HG03039 (cell line): ENCODE data around the gene TAF10.
A peak's percentile ranks its signal among the peaks of the same experiment; 100 is the strongest.

Source experiments
- ATAC-seq: cut with Tn5 transposase; IDR thresholded peaks from one replicate; pipeline ENCODE4 v1.9.1; 2021; ENCODE audit warnings: mild to moderate bottlenecking, moderate library complexity; ENCODE audit not compliant: unreplicated experiment

The TAF10 gene

DNA sequence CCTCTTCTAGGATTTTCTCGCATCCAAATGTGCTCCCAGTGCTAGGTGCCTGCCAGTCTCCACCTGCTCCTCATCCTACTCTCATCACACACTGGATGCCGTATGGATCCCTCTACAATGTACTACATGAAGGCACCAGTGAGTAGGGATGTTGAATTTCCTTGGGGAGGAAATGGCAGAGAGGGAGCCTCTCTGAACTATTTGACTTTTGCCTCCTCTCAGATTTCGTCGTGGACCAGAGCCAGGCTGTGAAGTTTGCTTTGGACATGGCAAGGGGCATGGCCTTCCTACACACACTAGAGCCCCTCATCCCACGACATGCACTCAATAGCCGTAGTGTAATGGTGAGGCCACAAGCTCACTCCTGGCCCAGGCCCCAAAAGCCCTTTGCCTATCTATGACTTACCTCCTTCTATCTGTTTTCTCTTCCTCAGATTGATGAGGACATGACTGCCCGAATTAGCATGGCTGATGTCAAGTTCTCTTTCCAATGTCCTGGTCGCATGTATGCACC, 2.5 kb downstream of the TAF10 start:
- no peak for ATAC-seq

DNA sequence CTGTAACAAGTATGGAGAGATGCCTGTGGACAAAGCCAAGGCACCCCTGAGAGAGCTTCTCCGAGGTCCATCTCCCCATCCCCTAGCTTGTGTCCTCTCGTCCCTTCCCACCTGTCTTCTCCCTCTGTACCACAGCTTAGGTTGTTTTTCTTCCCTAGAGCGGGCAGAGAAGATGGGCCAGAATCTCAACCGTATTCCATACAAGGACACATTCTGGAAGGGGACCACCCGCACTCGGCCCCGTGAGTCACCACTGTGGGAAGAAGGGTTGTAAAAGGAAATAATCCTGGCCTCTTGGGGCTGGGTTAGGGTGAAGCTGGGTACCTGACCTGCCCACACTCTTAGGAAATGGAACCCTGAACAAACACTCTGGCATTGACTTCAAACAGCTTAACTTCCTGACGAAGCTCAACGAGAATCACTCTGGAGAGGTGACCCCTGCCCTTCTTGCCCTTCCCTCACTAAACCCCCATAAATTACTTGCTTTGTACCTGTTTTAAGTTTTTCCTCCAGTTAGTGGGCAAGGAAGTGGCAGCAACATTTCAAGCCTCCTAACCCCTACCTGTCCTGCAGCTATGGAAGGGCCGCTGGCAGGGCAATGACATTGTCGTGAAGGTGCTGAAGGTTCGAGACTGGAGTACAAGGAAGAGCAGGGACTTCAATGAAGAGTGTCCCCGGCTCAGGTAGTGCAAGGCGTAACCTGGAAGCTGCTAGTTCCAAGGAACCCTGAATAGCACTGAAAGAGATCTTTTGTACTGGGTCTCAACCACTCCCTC, 3.1 kb downstream of the TAF10 start:
- no peak for ATAC-seq

DNA sequence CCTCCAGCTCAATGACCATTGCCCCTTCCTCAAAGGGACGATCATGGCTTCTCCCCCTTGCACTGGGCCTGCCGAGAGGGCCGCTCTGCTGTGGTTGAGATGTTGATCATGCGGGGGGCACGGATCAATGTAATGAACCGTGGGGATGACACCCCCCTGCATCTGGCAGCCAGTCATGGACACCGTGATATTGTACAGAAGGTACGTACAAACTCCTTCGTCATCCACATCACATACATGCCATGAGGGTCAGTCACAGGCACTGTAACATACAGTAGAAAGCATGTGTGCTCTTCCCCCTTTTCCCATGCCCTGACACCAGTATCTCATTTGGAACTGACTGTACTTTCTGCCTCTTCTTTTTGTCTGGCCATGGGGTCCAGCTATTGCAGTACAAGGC, 4.0 kb downstream of the TAF10 start:
- no peak for ATAC-seq

DNA sequence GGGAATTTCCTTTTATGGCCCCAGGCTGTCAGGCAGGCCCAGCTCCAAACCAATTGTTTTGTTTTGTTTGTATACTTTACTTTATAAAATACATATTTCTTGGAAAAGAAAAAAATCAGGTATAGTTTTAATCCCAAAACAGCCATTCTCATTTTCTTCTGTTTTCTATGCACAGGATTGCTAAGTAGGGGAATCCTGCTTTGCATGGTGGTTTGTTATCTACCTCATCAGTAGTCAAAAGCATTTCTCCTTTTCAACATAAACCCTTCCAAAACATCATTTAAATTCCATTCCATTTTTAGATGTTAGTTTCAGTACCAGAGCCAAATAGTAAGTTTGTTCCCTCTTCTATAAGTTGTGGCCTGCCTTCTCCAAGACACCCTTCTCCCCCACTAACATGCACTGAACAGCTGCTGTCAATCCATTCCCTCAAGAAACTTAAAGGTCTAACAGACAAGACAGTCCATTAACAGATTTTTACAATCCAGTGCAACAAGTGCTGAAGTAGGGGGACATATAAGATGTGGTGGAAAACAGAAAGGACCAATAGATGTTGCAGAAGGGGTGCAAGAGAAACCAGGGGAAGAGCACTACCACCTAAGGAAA, 4.7 kb downstream of the TAF10 start:
- no peak for ATAC-seq

DNA sequence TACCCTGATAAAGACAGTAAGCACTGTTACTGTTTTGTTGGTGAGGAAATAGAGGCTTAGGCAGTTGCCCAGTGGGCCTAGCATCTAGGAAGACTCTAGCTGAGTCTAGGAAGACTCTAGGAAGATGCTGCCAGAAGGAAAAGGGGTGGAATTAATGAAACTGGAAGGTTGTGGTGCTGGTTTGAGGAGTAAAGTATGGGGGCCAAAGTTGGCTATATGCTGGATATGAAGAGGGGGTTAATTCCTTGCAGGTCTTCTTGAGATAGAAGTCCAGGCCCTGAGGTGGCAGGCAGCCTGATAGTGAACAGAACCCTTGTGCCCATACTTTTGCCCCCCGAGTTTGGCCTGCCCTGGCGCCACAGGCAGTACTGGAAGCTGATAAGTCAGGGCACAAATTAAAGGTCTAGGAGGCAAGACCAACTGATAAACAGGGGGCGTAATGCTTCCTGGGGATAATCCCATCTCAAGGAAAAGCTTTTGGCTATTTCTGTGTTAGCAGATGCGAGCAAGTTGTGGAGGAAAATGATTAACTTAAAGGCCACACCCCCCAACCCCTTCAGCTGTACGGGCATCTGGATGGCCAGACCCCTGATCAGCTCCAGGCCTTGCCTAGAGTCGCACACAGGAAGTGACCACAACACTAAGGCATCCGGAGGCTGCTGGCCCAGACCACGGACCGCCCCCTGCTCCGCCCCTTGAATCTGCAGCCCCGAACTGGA, 5.4 kb downstream of the TAF10 start:
- peak; percentile 35 for ATAC-seq

DNA sequence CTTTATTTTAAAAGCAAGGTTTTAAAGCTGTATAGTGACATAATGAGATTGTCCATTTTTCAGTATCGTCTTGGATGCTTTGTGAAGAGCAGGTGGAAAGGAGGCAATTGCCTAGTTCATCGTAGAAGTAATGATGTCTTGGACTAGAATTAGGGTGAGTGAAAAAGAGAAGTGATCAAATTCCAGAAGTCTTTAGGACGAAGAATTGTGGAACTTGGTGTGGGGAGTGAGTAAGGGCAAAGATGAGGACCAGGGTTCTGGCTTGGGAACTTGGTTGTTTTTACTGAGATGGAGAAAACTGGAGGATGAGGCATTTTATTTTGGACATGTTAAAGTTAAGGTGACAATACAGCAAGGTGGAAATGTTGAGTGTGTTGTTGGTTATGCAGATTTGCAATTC, 7.2 kb downstream of the TAF10 start:
- no peak for ATAC-seq

GRCh38 chr11:6604081-6604626, 7.9 kb downstream of the TAF10 start:
- peak; percentile 26 for ATAC-seq

DNA sequence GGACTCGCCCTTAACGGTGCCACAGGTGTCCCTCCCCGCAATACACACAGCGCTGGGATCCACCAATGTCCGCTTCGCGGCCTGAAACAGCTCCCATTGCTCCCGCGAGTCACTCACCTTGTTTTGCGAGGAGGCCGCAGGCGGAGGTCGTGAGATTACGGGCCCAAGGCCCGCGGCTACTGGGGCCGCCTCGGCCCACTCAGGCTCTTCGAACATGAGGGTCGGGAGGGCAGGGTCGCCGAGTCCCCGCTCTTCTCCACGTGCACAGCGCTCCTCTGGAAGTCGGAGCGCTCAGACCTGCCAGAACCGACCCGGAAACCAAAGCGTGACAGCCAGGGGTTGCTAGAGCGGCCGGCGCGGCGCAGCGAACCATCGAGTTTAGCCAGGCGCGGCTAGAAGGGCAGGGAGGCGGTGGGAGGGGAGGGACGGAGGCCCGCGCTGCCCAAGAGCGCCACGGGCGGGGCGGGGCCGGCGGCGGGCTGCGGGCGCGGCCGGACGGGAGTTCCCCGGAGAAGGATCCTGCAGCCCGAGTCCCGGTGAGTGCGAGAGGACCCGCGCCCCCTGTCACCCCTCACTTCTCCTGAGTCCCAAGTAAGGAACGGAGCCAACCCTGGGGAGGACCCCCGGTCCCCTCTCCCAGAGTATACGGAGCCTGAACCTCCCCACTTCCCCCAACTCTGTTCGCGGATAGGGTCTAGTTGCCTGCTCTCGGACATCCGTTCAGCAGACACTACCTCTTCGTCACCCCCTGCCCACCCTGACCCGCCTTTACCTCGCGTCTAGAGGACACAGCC, 8.5 kb downstream of the TAF10 start, which contains the start of the genes ILK and RRP8:
Gene ILK (plus strand): TSS at position 488 of the 794 bp plus-strand sequence. CDS start 498 bp downstream, outside the sequence.
Gene RRP8 (minus strand): TSS at position 330 of the 794 bp plus-strand sequence. CDS start 114 bp downstream, at position 216.
- peak; percentile 76 for ATAC-seq

DNA sequence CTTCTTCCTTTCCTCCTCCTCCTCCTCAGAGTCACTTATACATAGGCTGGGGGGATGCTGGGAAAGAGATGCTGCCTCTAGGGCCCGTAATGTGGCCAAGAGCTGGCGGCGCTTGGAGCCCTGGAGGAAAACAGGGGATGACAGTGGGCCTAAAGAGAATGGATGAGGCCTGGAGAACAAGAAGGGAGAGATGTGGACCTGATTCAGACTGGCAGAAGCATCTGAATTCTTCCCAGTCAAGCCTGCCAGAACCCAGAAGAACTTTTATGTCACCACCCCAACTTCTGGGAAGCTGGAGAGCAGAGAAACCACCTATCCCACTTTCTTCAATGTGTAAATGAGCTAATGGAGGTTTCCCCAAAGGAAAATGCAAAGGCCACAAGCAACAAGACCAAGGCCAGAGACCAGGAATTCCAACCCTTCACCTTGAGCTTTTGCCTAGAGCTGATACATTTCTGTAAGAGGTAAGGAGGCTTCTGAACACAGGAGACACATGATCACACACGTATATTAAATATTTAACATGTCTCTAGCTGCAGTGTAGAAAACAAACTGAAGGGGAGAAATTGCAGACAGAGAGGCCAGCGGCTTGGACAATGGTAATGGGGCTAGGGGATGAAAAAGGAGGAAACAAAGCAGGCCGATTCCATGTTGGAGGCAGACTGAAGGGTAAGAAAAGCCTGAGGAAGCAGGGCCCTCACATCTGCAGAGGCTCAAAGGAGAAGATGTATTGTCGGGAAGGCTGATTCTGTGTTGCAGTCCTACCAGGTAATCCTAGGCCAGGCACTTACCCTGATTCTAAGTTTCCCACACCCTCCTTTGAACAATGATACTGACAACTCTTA, 9.7 kb downstream of the TAF10 start:
- ATAC-seq: no peak

DNA sequence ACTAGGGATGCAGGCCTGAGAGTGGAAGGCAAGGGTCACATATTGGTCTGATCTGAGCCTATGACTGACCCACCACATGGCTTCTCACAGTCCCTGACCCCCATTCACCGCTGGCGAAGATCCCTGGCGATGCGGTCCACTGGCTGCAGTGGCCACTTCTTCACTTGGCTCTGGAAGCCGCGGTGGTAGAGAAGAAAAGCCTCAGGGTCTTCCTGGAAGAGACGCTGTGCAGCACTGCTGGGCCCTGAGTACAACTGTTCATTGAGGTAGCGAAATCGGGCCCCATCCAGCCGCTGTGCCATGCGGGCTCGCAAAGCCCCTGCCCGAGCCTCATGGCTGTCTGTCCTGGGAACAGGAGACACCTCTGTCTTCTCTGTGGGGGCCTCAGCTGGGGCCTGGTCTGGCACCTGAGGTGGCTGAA, 11.0 kb downstream of the TAF10 start:
- ATAC-seq: no peak

DNA sequence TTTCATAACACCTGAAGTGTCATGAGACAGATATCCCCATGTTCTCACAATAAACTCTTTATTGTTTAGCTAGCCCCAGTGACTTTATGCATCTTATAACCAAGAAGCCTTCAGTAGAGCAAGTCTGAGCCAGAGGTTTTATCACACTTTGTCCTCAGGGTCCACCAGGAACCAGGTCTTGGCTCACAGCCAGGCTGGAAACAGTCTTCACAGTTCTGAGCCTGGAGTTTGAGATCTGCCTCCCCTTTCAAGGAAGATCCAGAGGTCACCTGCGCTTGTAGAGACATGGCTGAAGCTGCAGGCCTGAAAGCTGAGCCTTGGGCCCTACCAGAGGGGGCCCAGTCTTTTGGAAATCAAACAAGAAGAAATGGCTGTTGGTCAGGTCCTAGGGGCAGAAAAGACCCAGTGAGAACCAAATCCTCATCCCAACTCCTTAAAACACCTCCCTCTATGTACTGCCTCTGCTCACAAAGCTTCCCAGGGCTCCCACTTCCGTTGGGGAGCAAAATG, 12.1 kb downstream of the TAF10 start:
- ATAC-seq: no peak

- ATAC-seq: no peak
Observed at GRCh38 chr11:6599449-6599848, 12.6 kb downstream of the TAF10 start.

DNA sequence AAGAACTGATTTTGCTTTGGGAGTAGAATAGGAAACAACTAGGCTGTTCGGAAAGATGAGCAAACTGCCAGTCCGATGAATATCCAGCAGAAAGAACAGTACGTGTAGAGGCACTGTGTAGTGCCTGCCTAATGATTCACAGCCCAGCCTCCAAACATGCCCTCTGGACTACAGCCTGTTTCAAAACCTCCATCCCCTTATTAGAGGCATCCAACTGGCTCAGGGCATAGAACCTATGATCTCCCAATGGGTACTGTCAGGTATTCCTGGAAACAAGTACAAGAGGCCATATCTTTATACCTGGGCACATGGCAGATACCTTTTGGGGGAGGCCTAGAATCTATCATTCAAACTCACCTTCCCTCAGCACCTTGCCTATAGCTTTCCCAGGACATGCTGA, 13.5 kb downstream of the TAF10 start:
- no peak for ATAC-seq

- ATAC-seq: no peak
Observed at GRCh38 chr11:6596239-6596877, 15.7 kb downstream of the TAF10 start.

GRCh38 chr11:6594142-6594768, 17.8 kb downstream of the TAF10 start:
- ATAC-seq: no peak

DNA sequence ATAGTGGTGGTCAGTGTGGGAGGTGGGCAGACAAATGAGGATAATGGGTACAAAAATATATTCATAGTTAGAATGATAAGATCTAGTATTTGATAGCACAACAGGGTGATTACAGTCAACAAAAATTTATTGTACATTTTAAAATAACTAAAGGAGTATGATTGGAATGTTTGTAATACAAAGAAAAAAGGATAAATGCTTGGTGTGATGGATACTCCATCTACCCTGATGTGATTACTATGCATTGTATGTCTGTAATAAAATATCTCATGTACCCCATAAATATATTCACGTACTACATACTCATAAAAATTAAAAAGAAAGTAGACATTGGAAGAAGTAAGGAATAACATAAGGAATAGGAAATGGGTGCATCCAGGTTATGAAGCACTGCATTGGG, 24.0 kb downstream of the TAF10 start:
- ATAC-seq: no peak

DNA sequence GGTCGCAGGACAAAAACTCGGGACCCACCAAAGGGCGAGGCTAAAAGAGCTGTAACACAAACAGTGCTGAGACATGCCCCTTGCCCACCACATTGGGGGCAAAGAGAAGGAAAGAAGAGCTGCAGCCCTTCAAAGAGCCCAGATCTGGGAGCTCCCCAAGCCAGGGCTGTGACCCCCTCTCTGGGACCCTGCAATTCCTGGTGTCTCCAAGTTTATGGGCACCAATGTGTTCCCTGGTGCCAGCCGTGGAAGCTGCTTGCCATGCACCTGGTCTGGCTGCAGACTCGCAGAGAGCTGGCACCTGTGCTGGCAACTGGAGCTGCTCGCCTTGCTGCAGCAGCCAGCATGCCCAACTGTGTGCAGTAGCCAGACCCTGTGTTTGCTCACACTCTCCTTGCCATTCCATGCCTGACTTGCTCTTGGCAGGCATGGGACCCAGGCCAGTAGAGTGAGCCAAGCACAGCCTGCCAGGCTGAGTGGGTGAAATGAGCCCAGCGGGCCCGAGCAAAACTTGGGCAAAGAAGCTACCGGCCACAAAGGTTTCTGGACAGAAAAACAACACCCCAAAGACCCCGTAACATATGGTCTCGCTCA, 24.6 kb downstream of the TAF10 start:
- ATAC-seq: no peak
